ACC112 (cell line): ENCODE results near the gene SAA2.
"Not testable (repeated sequence)": the region's sequence is repeated elsewhere in the genome, so short reads cannot be mapped to it uniquely, and the experiment has no call there.

Experiments used
- H2AFZ ChIP-seq: fragments of 200-600 bp; sonication (generic); one replicate; pipeline ENCODE4 v1.6.0; 2017; ENCODE audit warnings: antibody characterized with exemption, low read length; ENCODE audit not compliant: unreplicated experiment
- H3K27ac ChIP-seq: fragments of 200-600 bp; sonication (generic); 2 replicates; pipeline ENCODE4 v1.5.1; 2014; ENCODE audit warnings: low read depth, mild to moderate bottlenecking, antibody characterized with exemption, low read length, moderate library complexity
- H3K27me3 ChIP-seq: fragments of 200-600 bp; sonication (generic); 2 replicates; pipeline ENCODE4 v1.6.1; 2014; ENCODE audit warnings: mild to moderate bottlenecking, antibody characterized with exemption, low read length, moderate library complexity, mixed read lengths; ENCODE audit not compliant: insufficient read depth
- H3K36me3 ChIP-seq: fragments of 200-600 bp; sonication (generic); 2 replicates; pipeline ENCODE4 v1.6.1; 2016; ENCODE audit warnings: mild to moderate bottlenecking, antibody characterized with exemption, low read length, moderate library complexity, mixed read lengths; ENCODE audit not compliant: insufficient read depth
- H3K4me1 ChIP-seq: fragments of 200-600 bp; sonication (generic); one replicate; pipeline ENCODE4 v1.6.1; 2016; ENCODE audit warnings: low read length, mixed read lengths; ENCODE audit not compliant: insufficient read depth, unreplicated experiment, control insufficient read depth
- H3K4me3 ChIP-seq: fragments of 200-600 bp; sonication (generic); 2 replicates; pipeline ENCODE4 v1.5.1; 2014; ENCODE audit warnings: mild to moderate bottlenecking, low read depth, low read length
- H3K79me2 ChIP-seq: fragments of 200-600 bp; sonication (generic); one replicate; pipeline ENCODE4 v1.6.0; 2016; ENCODE audit warnings: low read length; ENCODE audit not compliant: control insufficient read depth, unreplicated experiment, insufficient read depth

Gene SAA2

DNA sequence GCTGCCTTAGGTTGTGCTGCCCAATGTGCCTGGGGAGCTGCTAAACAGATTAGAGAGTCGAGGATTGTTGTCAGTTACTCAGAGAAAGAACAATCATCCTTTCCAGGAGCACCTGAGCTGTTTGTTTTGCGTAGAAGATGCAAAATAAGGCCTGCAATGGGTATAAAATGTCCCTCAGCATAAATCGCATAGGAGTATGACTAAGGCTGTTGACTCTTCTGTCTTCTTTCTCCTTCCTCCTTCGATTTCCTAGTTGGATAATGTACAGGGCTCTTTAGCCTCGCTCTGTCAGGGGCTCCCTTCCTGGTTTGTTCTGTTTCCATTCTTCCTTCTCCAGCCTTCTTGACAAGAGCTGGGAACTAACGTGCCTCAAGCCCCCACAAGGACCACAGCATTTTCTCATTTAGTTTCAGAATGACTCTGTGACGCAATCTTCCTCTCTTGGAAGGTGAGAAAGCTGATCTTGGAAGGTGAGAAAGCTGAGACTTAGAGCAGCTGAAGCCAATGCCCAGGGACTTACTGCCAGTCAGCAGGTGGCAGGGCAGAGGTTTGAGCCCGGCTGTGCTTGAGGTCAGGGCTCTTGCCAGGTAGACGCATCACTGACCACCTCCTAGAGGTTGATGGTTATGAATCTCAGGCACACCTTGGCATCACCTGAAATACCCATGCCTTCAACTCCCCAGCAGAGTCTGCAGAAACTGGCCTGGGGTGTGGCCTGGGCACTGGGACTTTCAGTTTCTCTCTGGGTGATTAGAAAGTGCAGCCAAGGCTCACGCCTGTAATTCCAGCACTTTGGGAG lies 19.1 kb upstream of the SAA2 start:
- not testable (repeated sequence) for H3K79me2 ChIP-seq, H2AFZ ChIP-seq, H3K4me1 ChIP-seq, H3K36me3 ChIP-seq, H3K27me3 ChIP-seq, H3K4me3 ChIP-seq, H3K27ac ChIP-seq

DNA sequence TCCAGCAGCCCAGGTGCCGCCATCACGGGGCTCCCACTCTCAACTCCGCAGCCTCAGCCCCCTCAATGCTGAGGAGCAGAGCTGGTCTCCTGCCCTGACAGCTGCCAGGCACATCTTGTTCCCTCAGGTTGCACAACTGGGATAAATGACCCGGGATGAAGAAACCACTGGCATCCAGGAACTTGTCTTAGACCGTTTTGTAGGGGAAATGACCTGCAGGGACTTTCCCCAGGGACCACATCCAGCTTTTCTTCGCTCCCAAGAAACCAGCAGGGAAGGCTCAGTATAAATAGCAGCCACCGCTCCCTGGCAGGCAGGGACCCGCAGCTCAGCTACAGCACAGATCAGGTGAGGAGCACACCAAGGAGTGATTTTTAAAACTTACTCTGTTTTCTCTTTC lies 17.5 kb upstream of the SAA2 start, which contains the start of gene SAA1:
SAA1 (plus strand) TSS at position 316 of the 400 bp plus-strand sequence. CDS start 624 bp downstream, outside the sequence.
- Histone ChIP-seq H2AFZ (no peak within 1 kb of the TSS), H3K36me3 (no peaks in the 10 kb centered on the region), H3K27me3 (peaks cover 10% of the 10 kb centered on the region), H3K4me3 (no peak within 1 kb of the TSS), H3K4me1 (no peaks in the 10 kb centered on the region), H3K79me2 (no peaks in the 10 kb centered on the region), H3K27ac (no peak within 1 kb of the TSS)

DNA sequence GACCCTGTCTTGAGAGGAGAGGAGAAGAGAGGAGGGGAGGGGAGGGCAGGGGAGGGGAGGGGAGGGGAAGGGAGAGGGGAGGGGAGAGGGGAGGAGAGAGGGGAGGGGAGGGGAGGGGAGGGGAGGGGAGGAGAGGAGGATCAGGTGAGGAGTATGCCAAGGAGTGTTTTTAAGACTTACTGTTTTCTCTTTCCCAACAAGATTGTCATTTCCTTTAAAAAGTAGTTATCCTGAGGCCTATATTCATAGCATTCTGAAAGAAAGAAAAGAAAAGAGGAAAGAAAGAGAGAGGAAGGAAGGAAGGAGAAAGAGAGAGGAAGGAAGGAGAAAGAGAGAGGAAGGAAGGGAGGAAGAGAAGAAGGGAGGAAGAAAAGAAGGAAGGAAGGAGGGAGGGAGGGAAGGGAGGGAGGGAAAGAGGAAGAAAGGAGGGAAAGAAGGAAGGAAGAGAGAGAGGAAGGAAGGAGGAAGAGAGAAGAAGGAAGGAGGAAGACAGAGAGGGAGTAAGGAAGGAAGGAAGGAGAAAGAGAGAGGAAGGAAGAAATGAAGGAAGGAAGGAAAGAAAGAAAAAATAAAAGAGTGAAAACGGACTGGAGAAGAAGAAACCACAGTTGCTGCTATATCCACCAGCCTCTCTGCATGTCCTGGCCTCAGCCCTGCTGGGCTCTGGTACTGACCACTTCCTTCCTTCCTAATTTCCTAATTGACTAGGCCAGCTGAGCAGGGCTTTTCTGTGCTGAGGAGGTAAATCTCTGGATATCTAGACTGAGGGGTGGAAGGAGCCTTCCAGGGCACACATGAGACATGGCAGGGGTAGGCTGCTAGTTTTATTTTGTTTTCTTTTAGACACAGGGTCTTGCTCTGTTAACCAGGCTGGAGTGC lies 16.4 kb upstream of the SAA2 start:
- Histone ChIP-seq H2AFZ (no peak overlapping the region), H3K79me2 (no peaks in the 10 kb centered on the region), H3K27ac (no peak overlapping the region)

DNA sequence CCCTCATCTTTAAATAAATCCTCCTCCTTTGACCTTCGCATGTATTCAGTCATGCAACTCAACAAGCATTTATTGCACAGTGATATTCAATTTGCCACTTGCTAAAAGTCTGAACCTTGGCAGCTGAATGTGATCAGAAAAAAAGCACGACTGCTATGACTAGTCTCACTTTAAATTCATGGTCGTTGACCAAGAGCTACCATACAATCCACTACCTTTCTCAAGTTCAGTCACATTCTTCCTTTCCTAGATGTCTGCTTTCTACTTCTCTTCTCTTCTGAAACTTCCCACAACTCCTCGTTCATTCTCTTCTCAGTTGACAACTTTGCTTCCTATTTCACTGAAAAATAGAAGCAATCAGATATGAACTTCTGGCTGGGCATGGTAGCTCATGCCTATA lies 15.6 kb upstream of the SAA2 start:
- no peak overlapping the region for H3K4me3 ChIP-seq

More for the DNA sequence above, 16.4 kb upstream of the SAA2 start:
- no peaks in the 10 kb centered on the region for H3K4me1 ChIP-seq
- H3K4me3 ChIP-seq, result no peak overlapping the region
- H3K27me3 ChIP-seq, result peaks cover 14% of the 10 kb centered on the region
- H3K36me3 ChIP-seq, result no peaks in the 10 kb centered on the region

DNA sequence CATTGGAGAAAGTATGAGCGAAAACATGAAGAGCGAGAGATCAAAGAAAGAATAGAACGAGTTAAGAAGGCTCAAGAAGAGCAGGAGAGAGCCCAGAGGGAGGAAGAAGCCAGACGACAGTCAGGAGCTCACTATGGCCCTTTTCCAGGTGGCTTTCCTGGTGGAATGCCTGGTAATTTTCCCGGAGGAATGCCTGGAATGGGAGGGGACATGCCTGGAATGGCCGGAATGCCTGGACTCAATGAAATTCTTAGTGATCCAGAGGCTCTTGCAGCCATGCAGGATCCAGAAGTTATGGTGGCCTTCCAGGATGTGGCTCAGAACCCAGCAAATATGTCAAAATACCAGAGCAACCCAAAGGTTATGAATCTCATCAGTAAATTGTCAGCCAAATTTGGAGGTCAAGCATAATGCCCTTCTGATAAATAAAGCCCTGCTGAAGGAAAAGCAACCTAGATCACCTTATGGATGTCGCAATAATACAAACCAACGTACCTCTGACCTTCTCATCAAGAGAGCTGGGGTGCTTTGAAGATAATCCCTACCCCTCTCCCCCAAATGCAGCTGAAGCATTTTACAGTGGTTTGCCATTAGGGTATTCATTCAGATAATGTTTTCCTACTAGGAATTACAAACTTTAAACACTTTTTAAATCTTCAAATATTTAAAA lies 14.3 kb upstream of the SAA2 start:
- not testable (repeated sequence) for H3K27ac ChIP-seq, H3K4me1 ChIP-seq, H3K4me3 ChIP-seq, H2AFZ ChIP-seq, H3K79me2 ChIP-seq, H3K36me3 ChIP-seq
- H3K27me3 ChIP-seq, result peaks cover 28% of the 10 kb centered on the region

More for the DNA sequence above, 15.6 kb upstream of the SAA2 start:
- Histone ChIP-seq H2AFZ (no peak overlapping the region), H3K27ac (no peak overlapping the region), H3K4me1 (no peaks in the 10 kb centered on the region), H3K27me3 (peaks cover 23% of the 10 kb centered on the region), H3K79me2 (no peaks in the 10 kb centered on the region), H3K36me3 (no peaks in the 10 kb centered on the region)

DNA sequence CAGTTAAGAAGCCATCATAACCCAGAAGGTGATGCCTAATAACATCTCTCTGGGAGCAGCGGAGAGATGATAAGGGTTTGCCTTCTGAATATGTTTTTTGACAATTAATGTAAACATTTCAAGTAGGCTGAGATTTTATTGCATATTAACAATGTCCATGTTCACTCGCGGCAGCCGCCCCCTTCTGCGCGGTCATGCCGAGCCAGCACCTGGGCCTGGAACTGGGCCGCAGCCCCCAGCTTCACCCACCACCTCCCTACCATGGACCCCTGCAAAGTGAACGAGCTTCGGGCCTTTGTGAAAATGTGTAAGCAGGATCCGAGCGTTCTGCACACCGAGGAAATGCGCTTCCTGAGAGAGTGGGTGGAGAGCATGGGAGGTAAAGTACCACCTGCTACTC lies 13.3 kb upstream of the SAA2 start:
- no peaks in the 10 kb centered on the region for H3K79me2 ChIP-seq
- H3K36me3 ChIP-seq, result no peaks in the 10 kb centered on the region
- no peak overlapping the region for H2AFZ ChIP-seq
- no peak overlapping the region for H3K4me3 ChIP-seq
- peaks cover 35% of the 10 kb centered on the region for H3K27me3 ChIP-seq
- no peak overlapping the region for H3K27ac ChIP-seq
- no peaks in the 10 kb centered on the region for H3K4me1 ChIP-seq

DNA sequence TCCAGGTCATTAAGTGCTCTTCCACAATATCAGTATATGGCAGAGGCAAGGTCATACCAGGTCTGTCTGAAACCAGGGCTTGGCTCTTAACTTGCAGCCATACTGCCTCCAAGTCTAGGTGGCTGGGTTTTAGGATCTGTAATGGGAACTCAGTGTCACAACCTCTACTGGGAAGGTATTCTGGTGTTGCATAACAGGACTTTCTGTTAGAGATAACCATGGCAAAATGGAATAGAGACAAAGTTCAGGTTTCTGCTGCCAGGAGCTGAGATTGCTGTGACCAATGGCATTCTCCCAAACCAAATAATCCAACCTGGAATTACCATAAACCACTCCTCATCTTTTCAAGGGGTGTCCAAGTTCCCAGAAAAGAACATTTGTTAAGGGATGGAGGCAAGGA lies 10.8 kb upstream of the SAA2 start:
- H3K27me3 ChIP-seq, result peaks cover 38% of the 10 kb centered on the region
- no peak overlapping the region for H3K27ac ChIP-seq
- no peaks in the 10 kb centered on the region for H3K4me1 ChIP-seq
- H3K36me3 ChIP-seq, result no peaks in the 10 kb centered on the region
- no peaks in the 10 kb centered on the region for H3K79me2 ChIP-seq
- no peak overlapping the region for H2AFZ ChIP-seq
- no peak overlapping the region for H3K4me3 ChIP-seq

DNA sequence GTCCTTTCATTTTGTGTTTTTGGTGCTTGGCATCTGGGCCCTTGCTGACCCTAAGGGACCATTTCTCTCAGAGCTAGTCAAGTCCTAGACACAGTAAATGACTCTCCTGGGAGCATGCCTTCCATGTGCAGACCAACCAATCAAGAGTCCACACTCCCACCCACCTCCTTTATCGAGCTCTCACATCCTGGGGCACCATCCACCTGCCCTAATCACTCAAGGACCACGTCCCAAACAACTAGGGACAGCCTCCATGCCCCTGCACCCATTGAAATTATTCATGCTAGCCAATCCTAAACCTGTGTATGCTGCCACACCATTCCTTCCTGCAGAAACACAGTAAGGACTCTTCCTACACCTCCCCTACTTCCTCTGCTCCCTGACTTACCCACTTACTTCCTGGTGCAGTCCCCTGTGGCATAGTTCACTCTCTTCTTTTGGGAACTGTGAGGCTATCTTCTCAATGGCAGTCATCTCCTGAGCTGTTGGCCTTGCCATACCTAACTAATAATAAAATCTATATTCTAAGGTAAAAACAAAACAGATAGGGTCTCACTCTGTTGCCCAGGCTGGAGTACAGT lies 6.4 kb upstream of the SAA2 start:
- Histone ChIP-seq H3K36me3 (no peaks in the 10 kb centered on the region), H3K4me1 (no peaks in the 10 kb centered on the region), H3K27ac (no peak overlapping the region), H3K4me3 (no peak overlapping the region), H2AFZ (no peak overlapping the region), H3K79me2 (no peaks in the 10 kb centered on the region), H3K27me3 (peaks cover 23% of the 10 kb centered on the region)

DNA sequence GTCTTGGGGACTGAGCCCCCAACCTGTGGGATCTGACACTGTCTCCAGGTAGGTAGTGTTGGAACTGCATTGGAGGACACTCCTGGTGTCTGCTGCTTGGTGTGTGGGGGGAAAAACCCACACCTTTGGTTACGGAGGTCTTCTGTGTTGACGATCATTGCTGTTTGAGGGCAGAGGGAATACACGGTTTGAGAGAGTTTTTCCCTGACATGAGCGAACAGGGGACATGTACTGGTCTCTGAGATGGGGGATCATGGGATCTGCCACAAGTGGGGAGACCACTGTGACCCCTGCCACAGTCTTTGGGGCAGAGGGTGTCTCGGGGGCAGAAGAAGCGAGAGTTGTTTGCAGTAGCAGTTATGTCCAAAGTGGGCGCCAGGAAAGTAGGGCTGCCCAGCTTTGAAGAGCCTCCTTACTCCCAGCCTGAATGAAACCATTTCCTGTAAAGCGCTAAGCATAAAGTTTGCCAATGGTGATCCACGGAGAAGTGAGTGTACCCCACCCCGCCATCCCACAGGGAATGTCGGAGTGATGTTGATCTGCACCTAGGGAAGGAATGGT lies 5.4 kb upstream of the SAA2 start:
- Histone ChIP-seq H3K27me3 (peaks cover 13% of the 10 kb centered on the region), H3K4me1 (no peaks in the 10 kb centered on the region), H3K27ac (no peak overlapping the region), H3K36me3 (no peaks in the 10 kb centered on the region), H2AFZ (no peak overlapping the region), H3K79me2 (no peaks in the 10 kb centered on the region), H3K4me3 (no peak overlapping the region)

DNA sequence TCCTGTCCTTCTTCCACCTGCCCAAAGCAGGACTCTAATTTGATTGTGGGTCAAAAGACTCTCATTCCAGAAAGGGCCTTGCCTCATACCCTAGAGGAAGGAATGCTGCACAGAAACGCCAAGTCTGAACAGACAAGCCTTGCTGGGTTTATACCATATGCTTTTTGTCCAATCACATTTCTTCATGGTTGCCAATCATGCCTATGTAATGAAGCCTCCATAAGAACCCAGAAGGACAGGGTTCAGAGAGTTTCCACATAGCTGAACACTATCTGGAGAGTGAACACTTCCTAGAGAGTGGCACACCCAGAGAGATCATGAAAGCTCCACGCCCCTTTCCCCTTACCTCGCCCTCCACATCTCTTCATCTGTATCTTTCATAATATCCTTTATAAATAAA lies 4.8 kb upstream of the SAA2 start:
- Histone ChIP-seq H3K4me3 (no peak overlapping the region), H3K27me3 (peaks cover 12% of the 10 kb centered on the region; the same call in 1 of the 2 replicates), H3K79me2 (no peaks in the 10 kb centered on the region), H3K4me1 (no peaks in the 10 kb centered on the region), H3K36me3 (no peaks in the 10 kb centered on the region), H3K27ac (no peak overlapping the region), H2AFZ (no peak overlapping the region)
